22Rv1 (cell line): ENCODE measurements around the gene SLC35G3.

Experiments
- H3K27ac ChIP-seq: fragments of 450-650 bp; 2 replicates; pipeline ENCODE4 v1.5.1; 2017
- CTCF ChIP-seq: fragments of 450-650 bp; IDR thresholded peaks from 2 replicates; pipeline ENCODE4 v1.5.1; 2017; ENCODE audit warnings: mild to moderate bottlenecking
- ZFX ChIP-seq: fragments of 450-650 bp; IDR thresholded peaks from 2 replicates; pipeline ENCODE4 v1.6.1; 2017; ENCODE audit warnings: antibody characterized with exemption, borderline replicate concordance

Gene SLC35G3

GRCh38 chr17:35171834-35172233, 22.4 kb downstream of the SLC35G3 start:
- H3K27ac ChIP-seq: no peak overlapping the region
- TF ChIP-seq CTCF (no peak), ZFX (no peak)

DNA sequence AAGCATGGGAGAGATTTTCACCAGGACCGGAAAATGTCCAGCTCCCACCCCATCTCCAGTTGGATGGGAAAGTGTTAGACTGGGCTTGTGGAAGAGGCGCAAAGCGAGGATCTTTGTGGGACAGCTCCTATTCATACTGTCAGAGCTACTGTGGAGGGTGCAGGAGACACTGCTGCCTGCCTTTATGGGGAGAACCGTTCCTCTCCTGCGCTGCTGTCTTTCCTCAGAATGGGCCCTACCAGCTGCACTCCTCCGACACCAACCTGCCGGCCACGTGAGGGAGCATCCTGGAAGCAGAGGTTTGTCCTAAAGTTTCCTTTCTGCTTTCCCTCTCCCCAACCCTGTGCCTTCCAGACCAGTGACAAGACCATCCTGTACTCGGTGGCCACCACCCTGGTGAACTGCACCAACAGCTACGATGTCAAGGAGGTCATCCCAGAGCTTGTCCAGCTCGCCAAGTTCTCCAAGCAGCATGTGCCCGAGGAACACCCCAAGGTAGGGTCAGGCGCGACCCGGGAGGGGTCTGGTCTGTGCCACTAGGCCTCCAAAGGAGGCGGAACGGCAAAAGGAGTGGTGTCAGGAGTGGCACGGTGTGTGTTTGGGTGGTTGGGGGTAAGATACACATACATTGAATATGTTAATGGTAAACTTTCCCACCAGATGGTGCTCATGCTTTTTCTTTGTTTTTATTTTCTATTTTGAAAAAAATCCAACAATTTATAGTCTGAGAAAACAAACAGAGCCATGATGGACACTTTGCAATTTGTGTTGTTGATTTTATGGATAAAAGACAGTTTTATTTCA, 23.0 kb downstream of the SLC35G3 start:
- peak; percentile 21; the same call in 1 of the 2 replicates for TF ChIP-seq CTCF
- no peak for TF ChIP-seq ZFX
- no peak overlapping the region for H3K27ac ChIP-seq

- TF ChIP-seq CTCF: no peak
- no peak for TF ChIP-seq ZFX
- H3K27ac ChIP-seq: no peak overlapping the region
Observed at GRCh38 chr17:35169835-35170363, 24.3 kb downstream of the SLC35G3 start.

GRCh38 chr17:35167666-35168065, 26.5 kb downstream of the SLC35G3 start:
- no peak for TF ChIP-seq ZFX
- TF ChIP-seq CTCF: no peak
- H3K27ac ChIP-seq: no peak overlapping the region

DNA sequence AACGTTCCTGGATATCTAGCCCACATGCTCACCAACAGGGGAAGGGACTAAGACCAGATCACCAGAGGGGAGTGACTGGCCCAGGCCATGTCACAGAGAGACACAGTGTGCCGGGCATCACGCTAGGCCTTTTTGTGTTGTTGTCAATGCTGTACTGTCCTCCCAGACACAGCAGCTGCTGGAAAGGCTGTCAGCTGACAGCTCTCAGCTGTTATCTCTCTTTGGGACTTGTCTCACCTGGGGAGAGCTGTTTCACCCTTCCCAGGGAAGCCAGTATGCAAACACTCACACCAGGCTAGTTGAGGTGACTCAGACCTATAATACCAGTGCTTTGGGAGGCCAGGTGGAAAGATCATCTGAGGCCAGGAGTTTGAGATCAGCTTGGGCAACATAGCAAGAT, 27.1 kb downstream of the SLC35G3 start:
- TF ChIP-seq ZFX: no peak
- no peak overlapping the region for H3K27ac ChIP-seq

DNA sequence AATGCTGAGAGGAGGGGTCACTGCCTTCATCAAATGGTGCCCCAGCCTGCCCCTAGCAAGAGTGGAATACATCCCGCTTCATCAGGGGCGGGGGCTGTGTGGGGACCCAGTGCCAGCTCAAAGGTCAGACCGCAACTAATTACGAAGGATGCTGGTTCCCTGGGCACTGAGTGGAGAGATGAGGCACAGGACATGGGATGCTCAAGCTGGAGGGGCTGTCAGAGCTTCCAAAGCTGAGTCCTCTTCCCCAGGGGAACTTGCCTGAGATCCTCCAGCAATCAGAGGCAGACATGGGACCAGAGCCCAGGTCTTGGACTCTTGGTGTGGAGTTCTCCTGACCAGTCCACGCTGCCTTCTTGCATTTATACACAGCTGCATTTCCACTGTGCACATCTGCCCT, 27.7 kb downstream of the SLC35G3 start:
- no peak overlapping the region for H3K27ac ChIP-seq
- TF ChIP-seq ZFX (no peak), CTCF (no peak)

DNA sequence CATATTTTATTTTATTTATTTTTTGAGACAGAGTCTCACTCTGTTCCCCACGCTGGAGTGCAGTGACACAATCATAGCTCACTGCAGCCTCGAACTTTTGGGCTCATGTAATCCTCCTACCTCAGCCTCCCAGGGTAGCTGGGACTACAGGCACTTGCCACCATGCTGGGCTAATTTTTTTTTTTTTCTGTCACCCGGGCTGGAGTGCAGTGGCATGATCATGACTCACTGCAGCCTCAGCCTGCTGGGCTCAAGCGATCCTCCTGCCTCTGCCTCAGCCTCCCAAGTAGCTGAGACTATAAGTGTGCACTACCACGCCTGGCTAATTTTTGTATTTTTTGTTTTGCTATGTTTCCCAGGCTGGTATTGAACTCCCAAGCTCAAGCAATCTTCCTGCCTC, 29.5 kb downstream of the SLC35G3 start:
- no peak for TF ChIP-seq ZFX
- no peak for TF ChIP-seq CTCF
- no peak overlapping the region for H3K27ac ChIP-seq
